GM12892 (cell line): ENCODE measurements around the gene IL20RB.
A peak's percentile ranks its signal among the peaks of the same experiment; 100 is the strongest.

Experiments
- DNase-seq: peaks from one replicate; pipeline ENCODE4 v3.0.0; 2011; ENCODE audit not compliant: insufficient read length
- FAIRE-seq: peaks from 2 replicates; lab custom pipeline; 2011; peaks lifted over from hg19 to GRCh38; lab: Jason Lieb, UNC
- POLR2A ChIP-seq: IDR thresholded peaks from 2 replicates; pipeline ENCODE4 v1.6.1; 2011; ENCODE audit warnings: low read depth, low read length, control low read depth
- POLR2AphosphoS5 ChIP-seq: IDR thresholded peaks from 2 replicates; pipeline ENCODE4 v1.6.1; 2011; ENCODE audit warnings: low read depth, low read length, control low read depth
- TAF1 ChIP-seq: IDR thresholded peaks from 2 replicates; pipeline ENCODE4 v1.6.1; 2011; ENCODE audit warnings: low read depth, mild to moderate bottlenecking, control low read depth, low read length, borderline replicate concordance

Gene IL20RB

DNA sequence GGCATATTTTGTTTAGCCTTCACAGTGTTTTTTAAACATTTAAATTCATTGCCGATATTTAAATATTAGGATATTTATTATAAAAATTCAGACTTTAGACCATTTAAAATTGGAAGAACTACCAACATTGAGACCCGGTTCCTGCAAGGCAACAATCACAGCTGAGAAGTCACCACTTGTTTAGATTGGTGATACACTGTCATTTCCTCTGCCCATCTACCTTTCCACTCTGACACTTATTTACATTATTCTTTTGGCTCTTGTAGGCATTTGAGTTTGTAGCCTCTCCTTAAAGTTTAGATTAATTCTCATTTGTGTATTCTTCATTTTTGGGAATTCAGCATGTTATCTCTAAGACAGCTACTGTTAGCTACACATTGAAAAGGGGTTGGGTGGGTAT lies 10.3 kb upstream of the IL20RB start:
- FAIRE-seq (peak; percentile 42), DNase-seq (no peak)
- TF ChIP-seq POLR2AphosphoS5, result no peak
- TF ChIP-seq TAF1, result no peak
- TF ChIP-seq POLR2A, result no peak

- no peak for TF ChIP-seq POLR2A
- no peak for TF ChIP-seq TAF1
- no peak for FAIRE-seq
These were observed 8.6 kb upstream of the IL20RB start for GRCh38 chr3:136949146-136949545.

DNA sequence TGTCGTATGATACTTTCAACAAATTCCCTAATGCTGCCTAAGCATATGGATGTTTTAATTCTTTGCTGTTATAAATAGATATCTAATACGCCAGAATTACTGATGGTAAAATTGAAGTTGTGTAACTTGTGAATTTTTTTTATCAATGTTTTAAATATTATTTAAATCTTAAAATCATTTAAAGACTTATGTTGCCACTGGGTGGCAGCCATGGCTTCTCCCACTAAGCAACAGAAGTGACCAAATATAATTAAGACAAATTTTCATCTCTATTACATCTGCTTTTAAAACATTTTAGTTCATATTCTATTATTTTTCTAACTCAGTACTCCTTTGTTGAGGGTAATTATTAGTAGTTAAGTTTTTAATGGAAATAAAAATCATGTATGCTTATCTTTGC lies 8.1 kb upstream of the IL20RB start:
- DNase-seq (no peak), FAIRE-seq (no peak)
- no peak for TF ChIP-seq POLR2A
- no peak for TF ChIP-seq TAF1
- TF ChIP-seq POLR2AphosphoS5, result no peak

More at GRCh38 chr3:136949146-136949545, 8.6 kb upstream of the IL20RB start:
- DNase-seq, result no peak

DNA sequence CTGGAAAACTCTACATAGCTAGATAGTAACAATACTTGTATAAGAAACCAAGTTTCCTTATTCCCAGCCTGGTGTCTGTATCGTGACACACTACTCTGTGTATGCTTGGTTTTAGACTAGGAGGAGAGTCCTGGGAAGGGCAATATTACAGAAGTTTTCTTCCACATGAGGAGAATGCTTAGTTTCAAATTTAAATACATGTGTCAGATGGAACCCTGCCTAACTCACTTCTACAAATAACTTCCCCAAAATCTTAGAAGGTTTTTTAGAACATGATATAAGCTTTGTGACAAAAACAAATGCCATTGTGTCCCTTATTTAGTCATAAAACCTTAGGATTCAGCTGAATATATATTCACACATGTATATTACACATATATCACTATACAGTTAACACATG lies 7.2 kb upstream of the IL20RB start:
- no peak for DNase-seq
- FAIRE-seq, result peak; percentile 33

DNA sequence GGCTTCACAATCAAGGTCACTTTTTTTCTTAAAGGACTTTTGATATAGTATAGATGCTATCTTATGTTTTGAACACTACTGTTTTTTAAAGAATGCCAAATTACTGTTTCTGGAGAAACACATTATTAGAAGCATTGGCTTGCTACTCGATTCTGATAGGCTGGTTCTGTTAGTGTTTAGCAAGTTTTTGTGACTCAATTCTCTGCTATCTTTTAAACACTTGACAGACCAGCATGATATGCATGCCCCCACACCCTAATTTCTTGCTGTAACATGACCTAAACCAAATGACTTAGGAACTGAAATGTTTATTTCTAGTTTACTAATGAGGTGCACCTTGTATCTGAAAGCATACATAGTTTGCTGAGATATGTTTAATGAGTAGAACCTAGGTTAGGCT lies 5.5 kb upstream of the IL20RB start:
- FAIRE-seq, result no peak
- no peak for DNase-seq
- TF ChIP-seq POLR2A (no peak), POLR2AphosphoS5 (no peak), TAF1 (no peak)

More for the DNA sequence above, 7.2 kb upstream of the IL20RB start:
- TF ChIP-seq POLR2A (no peak), TAF1 (no peak), POLR2AphosphoS5 (no peak)

DNA sequence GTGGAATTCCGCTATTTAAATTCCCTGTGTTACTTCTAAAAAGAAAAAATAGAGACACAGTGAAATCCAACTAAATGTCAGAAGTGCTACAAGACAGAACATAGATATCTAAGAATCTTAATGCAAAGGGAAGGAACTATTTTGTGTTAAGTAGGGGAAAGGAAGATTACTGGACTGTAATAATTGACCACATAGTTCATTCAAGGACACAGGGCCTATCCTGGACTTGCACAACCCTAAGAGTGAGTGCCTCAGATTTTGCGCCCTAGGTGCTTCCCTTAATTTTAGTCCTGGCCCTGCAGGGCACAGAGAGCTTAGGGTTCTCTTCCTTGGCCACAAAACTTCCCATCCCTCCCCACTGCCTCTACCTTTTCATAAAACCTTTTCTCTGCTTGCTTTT lies 3.5 kb upstream of the IL20RB start:
- TF ChIP-seq POLR2A (no peak), TAF1 (no peak), POLR2AphosphoS5 (no peak)
- no peak for FAIRE-seq
- no peak for DNase-seq

GRCh38 chr3:136954980-136955780 lies 2.6 kb upstream of the IL20RB start:
- FAIRE-seq, result no peak

DNA sequence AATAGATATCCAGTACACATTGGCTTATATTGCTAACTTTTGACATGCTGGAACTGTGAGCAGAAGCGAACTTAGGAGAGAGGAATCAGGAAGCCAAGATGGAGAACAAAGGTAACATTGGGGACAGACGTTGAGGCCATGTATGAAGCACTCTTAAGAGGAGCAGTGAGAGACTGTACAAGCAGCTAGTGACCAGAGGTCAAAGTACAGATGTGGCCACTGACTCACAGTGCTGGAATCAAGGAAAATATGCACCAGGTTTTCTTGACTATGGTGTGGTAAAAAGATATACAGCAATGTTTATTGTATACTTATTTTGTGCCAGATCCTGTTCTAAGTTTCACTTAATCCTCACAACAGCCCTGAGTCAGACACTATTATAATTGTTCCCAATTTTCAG lies 2.0 kb upstream of the IL20RB start:
- no peak for TF ChIP-seq POLR2AphosphoS5
- TF ChIP-seq TAF1, result no peak
- no peak for TF ChIP-seq POLR2A
- no peak for DNase-seq
- no peak for FAIRE-seq

More at GRCh38 chr3:136954980-136955780, 2.6 kb upstream of the IL20RB start:
- no peak for DNase-seq
- TF ChIP-seq POLR2AphosphoS5 (no peak), TAF1 (no peak)

GRCh38 chr3:136956971-136957370 lies 812 bp upstream of the IL20RB start:
- TF ChIP-seq TAF1 (no peak), POLR2A (no peak), POLR2AphosphoS5 (no peak)
- FAIRE-seq (no peak), DNase-seq (no peak)

GRCh38 chr3:136958939-136959338 lies 1.2 kb downstream of the IL20RB start:
- no peak for FAIRE-seq

GRCh38 chr3:136959599-136959998 lies 1.8 kb downstream of the IL20RB start:
- TF ChIP-seq POLR2A (no peak), TAF1 (no peak), POLR2AphosphoS5 (no peak)
- FAIRE-seq (no peak), DNase-seq (no peak)

More at GRCh38 chr3:136958939-136959338, 1.2 kb downstream of the IL20RB start:
- TF ChIP-seq POLR2A, result no peak
- no peak for TF ChIP-seq POLR2AphosphoS5
- TF ChIP-seq TAF1, result no peak
- DNase-seq, result no peak
